HG03521 (cell line): Measurements from ENCODE around the gene DNAJC3.
"Not testable (repeated sequence)": the region's sequence is repeated elsewhere in the genome, so short reads cannot be mapped to it uniquely, and the experiment has no call there.

Source experiments
- ATAC-seq: cut with Tn5 transposase; IDR thresholded peaks from one replicate; pipeline ENCODE4 v1.9.1; 2021; ENCODE audit warnings: mild to moderate bottlenecking, moderate library complexity; ENCODE audit not compliant: unreplicated experiment

DNAJC3 gene

DNA sequence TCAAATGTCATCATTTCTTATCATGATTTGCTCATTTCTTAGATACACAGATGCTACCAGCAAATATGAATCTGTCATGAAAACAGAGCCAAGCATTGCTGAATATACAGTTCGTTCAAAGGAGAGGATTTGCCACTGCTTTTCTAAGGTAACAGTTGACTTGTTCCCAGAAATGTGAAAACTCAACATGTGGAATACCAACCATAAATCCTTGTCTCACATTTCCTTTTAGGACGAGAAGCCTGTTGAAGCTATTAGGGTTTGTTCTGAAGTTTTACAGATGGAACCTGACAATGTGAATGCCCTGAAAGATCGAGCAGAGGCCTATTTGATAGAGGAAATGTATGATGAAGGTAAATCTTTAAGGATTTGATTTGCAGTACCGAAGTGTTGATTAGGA is 86.7 kb downstream of the DNAJC3 start:
- no peak for ATAC-seq

GRCh38 chr13:95771905-95772304 is 95.0 kb downstream of the DNAJC3 start:
- ATAC-seq, result no peak

- no peak for ATAC-seq
These were observed 102.6 kb downstream of the DNAJC3 start for GRCh38 chr13:95779522-95779921.

GRCh38 chr13:95781016-95781415 is 104.1 kb downstream of the DNAJC3 start:
- no peak for ATAC-seq

GRCh38 chr13:95781940-95782339 is 105.0 kb downstream of the DNAJC3 start:
- not testable (repeated sequence) for ATAC-seq

GRCh38 chr13:95783747-95784146 is 106.8 kb downstream of the DNAJC3 start:
- ATAC-seq, result no peak

DNA sequence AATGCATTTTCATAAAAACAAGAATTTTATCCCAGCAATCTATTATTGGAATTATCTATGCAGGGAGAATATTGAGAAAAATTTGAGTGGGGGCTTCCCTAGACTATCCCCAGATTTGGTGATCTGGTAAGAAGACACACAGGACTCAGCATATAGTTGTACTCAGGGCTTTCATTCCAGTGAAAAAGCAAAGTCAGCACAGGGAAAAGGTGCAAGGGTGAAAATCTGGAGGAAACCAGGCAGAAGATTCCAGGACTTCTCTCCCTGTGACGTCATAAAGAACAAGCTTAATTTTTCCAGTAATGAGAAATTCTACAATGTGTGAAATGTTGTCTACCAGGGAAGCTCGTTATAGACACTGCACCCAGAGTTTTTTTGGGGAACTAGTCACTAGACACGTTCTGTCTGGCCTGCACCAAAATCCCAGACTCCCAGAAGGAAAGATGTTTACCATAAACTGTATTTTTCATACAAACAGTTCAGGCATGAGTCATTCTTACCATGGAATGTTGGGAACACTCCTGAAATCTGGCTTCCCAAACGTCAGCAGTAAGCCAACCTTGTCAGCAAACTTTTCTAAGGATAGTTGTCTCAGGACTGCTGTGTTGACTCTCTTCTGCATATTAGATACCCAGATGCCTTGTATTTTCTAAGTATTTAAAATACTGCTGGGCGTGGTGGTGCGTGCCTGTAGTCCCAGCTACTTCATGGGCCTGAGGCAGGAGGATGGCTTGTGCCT is 107.4 kb downstream of the DNAJC3 start:
- no peak for ATAC-seq

DNA sequence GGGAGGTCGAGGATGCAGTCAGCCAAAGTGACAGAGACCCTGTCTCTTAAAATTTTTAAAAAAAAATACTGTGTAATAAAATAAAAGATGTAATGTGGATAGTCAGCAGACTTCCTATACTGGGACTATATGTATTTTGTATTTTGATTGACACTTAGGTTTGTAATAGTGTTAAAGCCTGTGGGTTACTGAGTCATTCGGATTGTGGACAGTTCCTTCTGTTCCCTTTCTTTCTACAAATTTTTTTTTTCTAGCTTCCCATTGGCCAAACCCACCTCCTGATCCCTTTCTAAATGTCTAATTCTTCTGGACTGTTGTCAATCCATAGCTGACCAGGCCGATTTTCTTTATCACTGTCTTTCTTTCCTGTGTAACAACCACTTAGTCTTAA is 108.0 kb downstream of the DNAJC3 start:
- no peak for ATAC-seq

DNA sequence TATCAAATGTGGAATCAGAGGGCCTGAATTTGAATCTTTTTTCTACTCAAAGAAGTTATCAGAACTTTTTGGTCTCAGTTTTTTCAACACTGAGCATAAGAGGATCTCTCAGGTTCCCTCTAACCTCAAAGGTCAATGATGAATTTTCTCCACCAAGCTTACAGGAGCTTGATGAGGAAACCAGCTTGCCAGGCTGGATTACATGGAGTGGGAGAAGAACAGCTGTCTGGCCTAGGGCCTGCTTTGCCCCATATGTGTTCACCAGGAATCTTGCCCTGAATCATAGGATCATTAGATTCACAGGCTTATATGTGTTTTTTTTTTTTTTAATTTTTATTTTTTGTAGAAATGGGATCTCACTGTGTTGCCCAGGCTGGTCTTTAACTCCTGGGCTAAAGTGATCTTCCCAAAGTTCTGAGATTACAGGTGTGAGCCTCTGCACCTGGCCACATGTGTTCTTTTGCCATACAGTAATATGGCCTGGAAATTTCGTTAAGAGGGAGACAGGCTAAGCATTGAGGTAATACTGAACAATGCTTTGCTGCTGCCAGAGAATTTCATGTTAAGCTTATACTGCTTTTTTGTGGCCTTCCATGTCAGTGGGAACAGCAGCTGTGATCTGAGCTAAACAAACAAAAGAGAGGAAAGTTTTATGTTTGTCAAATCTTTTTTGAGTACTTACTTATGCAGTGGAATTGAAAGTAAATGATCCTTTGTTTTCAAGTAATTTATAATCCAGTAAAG is 110.6 kb downstream of the DNAJC3 start:
- ATAC-seq, result no peak

DNA sequence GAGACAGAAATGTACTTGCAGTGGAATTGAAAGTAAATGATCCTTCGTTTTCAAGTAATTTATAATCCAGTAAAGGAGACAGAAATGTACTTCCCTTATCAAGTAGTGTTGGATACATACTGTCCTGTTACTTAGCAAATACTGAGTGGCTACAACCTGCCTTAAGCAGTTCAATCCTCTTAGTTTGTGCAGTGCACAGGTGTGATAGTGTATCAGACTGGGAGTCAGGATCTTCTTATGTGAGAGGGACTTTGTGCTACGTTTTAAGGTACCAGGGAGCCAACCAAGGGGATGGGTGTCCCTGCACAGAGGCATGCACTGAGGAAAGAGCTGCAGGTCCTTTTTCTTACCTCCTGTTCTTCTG is 111.1 kb downstream of the DNAJC3 start:
- no peak for ATAC-seq

GRCh38 chr13:95789315-95789714 is 112.4 kb downstream of the DNAJC3 start:
- ATAC-seq, result not testable (repeated sequence)

DNA sequence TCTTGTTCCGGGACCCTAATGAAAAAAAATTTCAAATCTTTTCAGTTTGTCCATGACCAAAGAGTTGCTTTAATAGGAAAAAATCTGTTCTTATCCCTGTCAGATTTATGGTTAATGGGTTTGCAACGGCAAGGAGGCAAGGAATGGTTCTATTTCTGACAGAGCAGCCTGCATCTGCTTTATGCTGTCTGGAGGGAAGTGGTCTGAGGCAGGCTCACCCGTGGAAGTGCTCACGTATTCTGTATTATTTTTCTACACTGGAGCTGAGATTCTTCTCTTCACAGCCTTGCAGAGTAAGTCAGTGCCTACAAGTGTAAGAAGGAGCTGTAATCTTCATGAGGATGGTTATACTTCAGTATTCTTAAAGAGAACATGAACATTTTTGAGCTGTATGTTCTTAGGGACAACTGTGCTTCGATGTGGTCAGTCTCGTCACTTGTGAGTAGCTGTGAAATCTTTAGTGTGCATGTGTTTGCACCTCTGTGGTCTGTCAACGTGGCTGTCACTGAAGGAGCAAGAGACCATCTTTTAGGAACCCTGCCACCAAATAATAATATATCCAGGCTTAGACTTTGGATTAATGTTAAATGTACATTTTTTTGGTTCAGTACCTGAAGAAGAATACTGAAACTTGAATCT is 114.3 kb downstream of the DNAJC3 start:
- no peak for ATAC-seq

DNA sequence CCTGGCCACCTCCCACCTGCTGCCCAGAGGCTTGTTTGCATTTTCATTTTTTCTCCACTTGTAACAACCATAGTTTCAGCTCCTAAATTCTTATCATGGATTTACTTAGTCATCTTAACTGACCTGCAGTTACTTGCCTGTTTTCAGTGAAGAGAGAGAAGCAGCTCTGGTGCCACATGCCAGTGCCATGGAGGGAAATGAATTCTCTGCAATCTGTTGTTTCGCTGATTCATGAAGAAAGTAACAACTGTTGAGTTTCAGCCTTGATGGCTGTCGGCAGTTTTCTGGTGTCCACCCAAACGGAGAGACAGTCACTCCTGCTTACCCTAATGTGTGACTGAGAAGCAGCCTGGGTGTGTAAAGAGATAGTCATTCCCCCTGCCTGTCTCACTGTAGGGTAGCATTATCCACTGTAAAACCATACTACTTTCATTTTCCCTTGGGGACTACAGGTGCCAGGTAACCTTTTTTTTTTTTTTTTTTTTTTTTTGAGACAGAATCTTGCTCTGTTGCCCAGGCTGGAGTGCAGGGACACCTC is 116.1 kb downstream of the DNAJC3 start:
- ATAC-seq, result no peak

- no peak for ATAC-seq
These were observed 116.8 kb downstream of the DNAJC3 start for GRCh38 chr13:95793781-95794180.

DNA sequence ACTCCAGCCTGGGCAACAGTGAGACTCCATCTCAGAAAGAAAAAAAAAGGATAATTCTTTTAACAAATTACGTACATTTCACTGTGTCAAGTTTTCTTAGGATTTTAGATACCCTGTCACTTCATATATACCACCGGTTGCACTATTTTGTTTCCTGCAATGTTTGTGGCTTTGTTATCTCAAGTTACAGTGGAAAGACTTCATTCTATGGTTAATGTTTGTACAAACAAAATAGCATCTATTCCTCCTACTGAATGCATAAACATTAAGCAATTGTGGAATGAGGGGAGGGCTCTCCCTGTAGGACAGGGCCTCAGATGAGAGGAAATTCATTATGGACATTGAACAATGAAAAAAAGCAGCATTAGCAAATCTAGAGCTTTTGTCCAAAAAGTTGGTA is 120.1 kb downstream of the DNAJC3 start:
- no peak for ATAC-seq

DNA sequence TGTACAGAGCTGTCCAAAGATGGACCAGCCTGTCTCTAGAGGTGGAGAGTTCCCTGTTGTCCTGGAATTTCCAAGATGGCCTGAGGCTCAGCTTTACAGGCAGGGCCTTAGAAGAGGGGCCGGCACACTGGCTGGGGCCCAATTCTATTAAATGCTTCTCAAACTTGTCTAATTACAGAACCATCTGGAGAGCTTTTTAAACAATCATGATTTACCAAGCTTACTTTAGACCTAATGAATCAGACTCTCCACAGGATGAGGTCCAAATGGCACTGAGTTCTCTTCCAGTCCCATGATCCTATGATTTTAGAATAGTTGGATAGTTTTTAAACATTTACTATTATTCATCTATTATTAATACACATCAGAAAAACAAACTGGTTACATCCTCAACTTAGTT is 123.5 kb downstream of the DNAJC3 start:
- no peak for ATAC-seq

- ATAC-seq, result no peak
These were observed 124.9 kb downstream of the DNAJC3 start for GRCh38 chr13:95801825-95802224.

GRCh38 chr13:95805921-95806320 is 129.0 kb downstream of the DNAJC3 start:
- no peak for ATAC-seq

DNA sequence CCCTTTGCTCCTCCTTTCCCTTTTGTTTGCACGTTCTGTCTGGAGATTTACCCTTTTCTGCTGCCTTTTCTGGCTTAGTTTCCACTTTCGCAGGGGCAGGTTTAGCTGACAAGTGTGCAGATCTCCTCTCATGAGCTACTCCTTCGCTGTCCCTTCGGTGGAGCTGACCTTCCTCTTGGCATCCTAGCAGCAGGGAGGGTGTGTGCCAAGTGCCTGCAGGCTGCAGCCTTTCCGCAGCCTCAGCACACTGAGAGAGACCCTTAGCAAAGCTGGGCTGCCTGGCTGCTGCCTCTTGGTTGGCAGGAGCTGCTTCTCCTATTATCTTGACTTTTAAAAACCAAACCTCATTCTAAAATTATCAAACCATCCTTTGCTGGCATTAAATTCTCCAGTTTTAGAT is 132.5 kb downstream of the DNAJC3 start:
- ATAC-seq, result no peak

DNA sequence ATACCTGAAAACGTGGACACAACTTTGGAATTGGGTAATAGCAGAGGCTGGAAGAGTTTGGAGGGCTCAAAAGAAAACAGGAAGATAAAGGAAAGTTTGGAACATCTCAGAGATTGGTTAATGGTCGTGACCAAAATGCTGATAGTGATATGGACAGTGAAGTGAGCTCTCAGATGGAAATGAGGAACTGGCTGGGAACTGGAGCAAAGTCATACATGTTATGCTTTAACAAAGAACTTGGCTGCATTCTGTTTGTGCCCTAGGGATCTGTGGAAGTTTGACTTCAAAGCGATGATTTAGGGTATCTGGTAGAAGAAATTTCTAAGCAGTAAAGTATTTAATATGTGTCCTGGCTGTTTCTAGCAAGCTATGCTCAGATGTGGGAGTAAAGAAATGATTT is 136.2 kb downstream of the DNAJC3 start:
- no peak for ATAC-seq

DNA sequence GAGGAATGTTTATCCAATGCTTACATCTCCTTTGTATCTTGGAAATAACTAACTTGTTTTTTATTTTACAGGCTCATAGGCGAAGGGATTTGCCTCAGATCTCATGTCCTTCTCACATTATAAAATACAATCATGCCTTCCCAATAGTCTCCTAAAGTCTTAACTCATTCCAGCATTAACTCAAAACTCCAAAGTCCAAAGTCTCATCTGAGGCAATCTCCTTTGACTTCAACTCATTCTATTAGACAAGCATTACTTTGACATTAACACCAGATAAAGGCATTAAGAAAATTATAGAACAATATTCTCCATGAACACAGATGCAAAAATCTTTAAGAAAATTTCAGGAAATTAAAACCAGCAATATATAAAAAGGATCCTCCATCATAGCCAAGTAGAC is 137.6 kb downstream of the DNAJC3 start:
- no peak for ATAC-seq

DNA sequence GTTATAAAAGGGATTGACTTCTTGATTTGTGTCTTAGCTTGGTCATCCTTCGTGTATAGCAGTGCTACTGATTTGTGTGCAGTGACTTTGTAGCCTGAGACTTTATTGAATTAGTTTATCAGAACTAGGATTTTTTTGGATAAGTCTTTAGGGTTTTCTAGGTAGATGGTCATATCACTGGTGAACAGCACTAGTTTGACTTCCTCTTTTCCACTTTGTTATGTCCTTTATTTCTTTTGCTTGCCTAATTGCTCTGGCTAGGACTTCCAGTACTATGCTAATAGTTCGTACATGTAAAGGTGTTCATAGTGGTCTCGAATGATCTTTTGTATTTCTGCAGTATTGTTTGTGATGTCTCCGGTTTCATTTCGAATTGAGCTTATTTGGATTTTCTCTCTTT is 145.4 kb downstream of the DNAJC3 start:
- no peak for ATAC-seq
